Tibial nerve (tissue), 4 donors: Measurements from ENCODE around the gene ASB11.

Experiments
- EP300 ChIP-seq, 2 donors: sonication (generic); formaldehyde crosslinking; IDR thresholded peaks; one replicate each; pipeline ENCODE4 v1.6.1; 2017; ENCODE audit warnings: antibody characterized with exemption in 2 of 2, mild to moderate bottlenecking in 1 of 2
- POLR2A ChIP-seq, 2 donors: fragments of 450-650 bp; IDR thresholded peaks; one replicate each; pipeline ENCODE4 v1.6.1; 2017; ENCODE audit warnings: antibody characterized with exemption in 2 of 2, mild to moderate bottlenecking in 2 of 2, moderate library complexity in 2 of 2
- TF ChIP-seq, protein P1 (sequence below), 5 experiments: fragments of 200-600 bp in 3 of 5; fragments of 450-650 bp in 2 of 5; sonication (generic) in 3 of 5; IDR thresholded peaks; one replicate each; pipeline ENCODE4 v1.5.1; 2016 to 2019; ENCODE audit warnings: antibody characterized with exemption in 5 of 5, mild to moderate bottlenecking in 3 of 5, moderate library complexity in 2 of 5

DNA sequence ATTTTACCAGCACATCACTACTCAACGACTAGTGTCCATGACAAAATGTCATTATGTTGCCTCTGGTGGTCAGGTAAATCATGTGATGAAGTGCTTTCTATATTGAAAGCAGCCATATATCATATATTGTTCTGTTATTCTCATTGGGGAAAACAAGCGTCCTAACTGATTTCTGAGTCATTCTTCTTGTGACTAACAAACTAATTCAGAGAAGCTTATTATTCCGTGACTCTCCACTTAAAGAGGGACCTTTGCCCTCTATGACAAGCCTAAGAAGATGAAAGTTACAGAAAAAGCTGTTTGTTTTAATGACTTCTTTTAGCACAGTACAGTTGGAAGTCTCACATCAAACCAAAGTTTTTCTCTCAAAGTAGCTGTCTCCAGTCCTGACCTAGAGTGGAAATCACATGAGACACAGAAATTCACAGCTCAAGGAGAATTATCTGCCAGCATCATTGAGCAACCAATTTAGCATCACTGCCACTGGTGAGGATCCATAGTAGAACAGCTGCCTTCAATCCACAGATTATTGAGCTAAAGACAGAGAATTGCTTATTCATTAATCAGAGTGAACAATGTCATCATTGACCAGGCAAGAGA, 81.9 kb downstream of the ASB11 start:
- TF ChIP-seq, protein P1, sequence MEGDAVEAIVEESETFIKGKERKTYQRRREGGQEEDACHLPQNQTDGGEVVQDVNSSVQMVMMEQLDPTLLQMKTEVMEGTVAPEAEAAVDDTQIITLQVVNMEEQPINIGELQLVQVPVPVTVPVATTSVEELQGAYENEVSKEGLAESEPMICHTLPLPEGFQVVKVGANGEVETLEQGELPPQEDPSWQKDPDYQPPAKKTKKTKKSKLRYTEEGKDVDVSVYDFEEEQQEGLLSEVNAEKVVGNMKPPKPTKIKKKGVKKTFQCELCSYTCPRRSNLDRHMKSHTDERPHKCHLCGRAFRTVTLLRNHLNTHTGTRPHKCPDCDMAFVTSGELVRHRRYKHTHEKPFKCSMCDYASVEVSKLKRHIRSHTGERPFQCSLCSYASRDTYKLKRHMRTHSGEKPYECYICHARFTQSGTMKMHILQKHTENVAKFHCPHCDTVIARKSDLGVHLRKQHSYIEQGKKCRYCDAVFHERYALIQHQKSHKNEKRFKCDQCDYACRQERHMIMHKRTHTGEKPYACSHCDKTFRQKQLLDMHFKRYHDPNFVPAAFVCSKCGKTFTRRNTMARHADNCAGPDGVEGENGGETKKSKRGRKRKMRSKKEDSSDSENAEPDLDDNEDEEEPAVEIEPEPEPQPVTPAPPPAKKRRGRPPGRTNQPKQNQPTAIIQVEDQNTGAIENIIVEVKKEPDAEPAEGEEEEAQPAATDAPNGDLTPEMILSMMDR (IDR thresholded peaks at IDR 0.05) = no peak
- TF ChIP-seq POLR2A (IDR thresholded peaks at IDR 0.05) (no peak), EP300 (IDR thresholded peaks at IDR 0.05) (no peak)
